GM12891 (cell line): Measurements from ENCODE around the gene LDB1.

Source experiments
- DNase-seq: peaks from one replicate; pipeline ENCODE4 v3.0.0; 2011; ENCODE audit warnings: low spot score; ENCODE audit not compliant: insufficient read length
- FAIRE-seq: peaks from 2 replicates; lab custom pipeline; 2011; peaks lifted over from hg19 to GRCh38; lab: Jason Lieb, UNC
- PAX5 ChIP-seq: IDR thresholded peaks from 2 replicates; pipeline ENCODE4 v1.6.1; 2011; ENCODE audit warnings: low read length, moderate library complexity, mild to moderate bottlenecking; ENCODE audit not compliant: insufficient read depth, severe bottlenecking
- POLR2A ChIP-seq: IDR thresholded peaks from 2 replicates; pipeline ENCODE4 v1.6.1; 2011; ENCODE audit warnings: low read depth, low read length, control low read depth
- POLR2AphosphoS5 ChIP-seq: IDR thresholded peaks from 2 replicates; pipeline ENCODE4 v1.6.1; 2011; ENCODE audit warnings: low read depth, low read length, control low read depth
- POU2F2 ChIP-seq: IDR thresholded peaks from 2 replicates; pipeline ENCODE4 v1.6.1; 2011; ENCODE audit warnings: low read depth, mild to moderate bottlenecking, control low read depth, low read length, moderate library complexity
- SPI1 ChIP-seq: IDR thresholded peaks from 2 replicates; pipeline ENCODE4 v1.6.1; 2011; ENCODE audit warnings: low read depth, low read length, control low read depth
- TAF1 ChIP-seq: IDR thresholded peaks from 2 replicates; pipeline ENCODE4 v1.6.1; 2011; ENCODE audit warnings: low read depth, low read length, control low read depth

LDB1 gene

DNA sequence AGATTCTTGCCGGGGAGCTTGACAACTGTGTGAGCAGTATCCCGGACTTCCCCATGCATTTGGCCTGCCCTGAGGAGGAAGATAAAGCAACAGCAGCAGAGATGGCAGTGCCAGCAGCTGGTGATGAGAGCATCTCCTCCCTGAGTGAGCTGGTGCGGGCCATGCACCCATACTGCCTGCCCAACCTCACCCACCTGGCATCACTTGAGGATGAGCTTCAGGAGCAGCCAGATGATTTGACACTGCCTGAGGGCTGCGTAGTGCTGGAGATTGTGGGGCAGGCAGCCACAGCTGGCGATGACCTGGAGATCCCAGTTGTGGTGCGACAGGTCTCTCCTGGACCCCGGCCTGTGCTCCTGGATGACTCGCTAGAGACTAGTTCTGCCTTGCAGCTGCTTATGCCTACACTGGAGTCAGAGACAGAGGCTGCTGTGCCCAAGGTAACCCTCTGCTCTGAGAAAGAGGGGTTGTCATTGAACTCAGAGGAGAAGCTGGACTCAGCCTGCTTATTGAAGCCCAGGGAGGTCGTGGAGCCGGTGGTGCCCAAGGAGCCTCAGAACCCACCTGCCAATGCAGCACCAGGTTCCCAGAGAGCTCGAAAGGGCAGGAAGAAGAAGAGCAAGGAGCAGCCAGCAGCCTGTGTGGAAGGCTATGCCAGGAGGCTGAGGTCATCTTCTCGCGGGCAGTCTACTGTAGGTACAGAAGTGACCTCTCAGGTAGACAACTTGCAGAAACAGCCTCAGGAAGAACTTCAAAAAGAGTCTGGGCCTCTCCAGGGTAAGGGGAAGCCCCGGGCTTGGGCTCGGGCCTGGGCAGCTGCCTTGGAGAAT lies 19.3 kb upstream of the LDB1 start:
- DNase-seq (no peak), FAIRE-seq (no peak)
- TF ChIP-seq POLR2A: no peak
- no peak for TF ChIP-seq PAX5
- TF ChIP-seq TAF1: no peak
- no peak for TF ChIP-seq POU2F2
- TF ChIP-seq POLR2AphosphoS5: no peak

GRCh38 chr10:102135956-102136526 lies 15.9 kb upstream of the LDB1 start:
- TF ChIP-seq TAF1: no peak
- TF ChIP-seq SPI1: no peak
- TF ChIP-seq POLR2AphosphoS5: no peak
- no peak for TF ChIP-seq POU2F2
- no peak for TF ChIP-seq PAX5
- no peak for TF ChIP-seq POLR2A
- FAIRE-seq (no peak), DNase-seq (no peak)

DNA sequence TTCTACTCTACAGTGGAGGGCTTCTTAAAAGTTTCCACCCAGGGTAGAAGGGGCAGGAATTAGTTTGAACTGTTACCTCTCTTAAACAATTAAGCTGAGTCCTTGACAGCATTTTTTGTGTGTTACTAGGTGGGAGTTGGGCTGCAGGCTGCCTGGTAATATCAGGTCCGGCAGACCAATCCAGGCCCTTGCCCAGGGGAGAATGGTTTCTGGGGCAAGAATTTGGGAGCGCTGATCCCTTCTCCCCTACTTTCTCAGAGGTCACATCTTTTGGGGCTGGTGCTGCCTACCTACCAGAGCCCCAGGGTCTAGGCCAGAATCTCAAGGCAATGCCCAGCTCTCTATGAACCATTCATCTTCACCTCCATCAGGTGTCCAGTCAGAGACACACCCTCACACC lies 14.2 kb upstream of the LDB1 start:
- DNase-seq (no peak), FAIRE-seq (no peak)
- TF ChIP-seq PAX5: no peak
- no peak for TF ChIP-seq SPI1
- no peak for TF ChIP-seq POU2F2
- TF ChIP-seq POLR2A: no peak
- TF ChIP-seq POLR2AphosphoS5: no peak
- TF ChIP-seq TAF1: no peak

DNA sequence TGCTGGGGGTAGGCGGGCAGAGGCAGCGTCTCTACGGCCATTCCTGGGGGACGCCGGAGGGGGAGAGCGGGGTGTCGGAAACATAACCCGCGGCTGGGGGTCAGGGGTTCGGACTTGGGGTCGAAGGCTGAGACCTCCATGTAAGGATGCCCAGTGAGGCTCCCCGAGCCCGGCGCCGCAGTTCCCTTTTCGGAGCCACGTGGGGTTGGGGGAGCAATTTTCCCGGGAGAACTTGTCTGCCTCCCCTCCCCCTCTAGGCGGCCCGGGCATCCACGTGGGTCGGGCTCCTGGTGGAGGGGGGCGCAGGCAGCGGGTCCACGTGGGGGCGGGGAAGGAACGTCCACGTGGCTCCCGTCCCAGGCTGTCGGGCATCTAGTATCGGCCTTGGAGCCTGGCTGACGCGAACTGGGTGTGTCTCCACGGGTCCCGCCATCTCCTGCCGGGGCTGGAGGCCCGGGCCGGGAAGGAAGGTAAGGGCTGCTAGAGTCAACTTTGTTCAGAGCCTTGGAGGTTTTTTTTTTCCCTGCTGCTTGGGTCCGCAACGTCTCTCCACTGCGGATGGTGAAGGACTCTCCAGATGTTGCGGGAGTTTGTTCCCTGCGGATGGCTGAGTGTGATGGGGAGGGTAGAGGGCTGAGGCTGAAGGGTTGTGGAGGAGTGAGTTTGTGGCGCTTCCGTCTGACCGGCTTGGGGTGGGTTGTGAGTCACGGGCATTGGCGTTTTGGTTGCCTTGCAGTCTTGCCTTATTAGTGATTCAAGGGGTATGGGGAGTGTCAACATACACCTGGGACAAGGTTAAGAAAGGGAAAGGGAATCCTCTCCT lies 13.4 kb upstream of the LDB1 start:
- peak; percentile 80 for FAIRE-seq
- TF ChIP-seq POLR2AphosphoS5 (0 out of 2 replicates have a peak, but pooled peaks have one; percentile 9), POLR2A (peak; percentile 58; the same call in 1 of the 2 replicates), POU2F2 (no peak), TAF1 (no peak)

GRCh38 chr10:102132563-102133372 lies 12.6 kb upstream of the LDB1 start, which contains the start of gene PPRC1:
Gene PPRC1, plus strand, starts transcription at chr10:102133040. Its CDS starts 29 bp downstream, at chr10:102133069.
- DNase-seq: peak; percentile 97
- FAIRE-seq: peak; percentile 96
- TF ChIP-seq PAX5 (no peak), TAF1 (peak; percentile 92), SPI1 (no peak), POLR2A (peak; percentile 76), POLR2AphosphoS5 (peak; percentile 75; the same call in 1 of the 2 replicates)

More for the DNA sequence above, 13.4 kb upstream of the LDB1 start:
- DNase-seq: peak; percentile 57

DNA sequence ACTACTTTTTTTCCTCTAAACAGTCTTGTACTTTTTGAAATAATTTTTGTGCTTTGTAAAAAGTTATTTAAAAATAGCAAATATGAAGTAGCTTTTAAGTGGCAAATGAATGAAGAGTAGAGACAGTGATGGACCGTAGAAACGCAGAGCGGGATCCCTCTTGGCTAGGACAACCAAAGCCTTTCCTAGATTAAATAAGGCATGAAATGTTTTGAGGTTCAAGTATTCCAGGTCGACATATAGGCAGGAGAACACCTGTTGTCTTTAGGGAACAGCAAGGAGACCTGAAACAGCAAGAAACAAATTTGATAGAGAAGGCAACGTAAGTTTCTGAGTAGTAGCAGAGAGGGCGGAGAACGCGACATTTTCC lies 12.0 kb upstream of the LDB1 start:
- FAIRE-seq (no peak), DNase-seq (no peak)
- TF ChIP-seq TAF1 (no peak), POLR2AphosphoS5 (no peak), SPI1 (no peak), POLR2A (no peak), POU2F2 (no peak), PAX5 (no peak)

DNA sequence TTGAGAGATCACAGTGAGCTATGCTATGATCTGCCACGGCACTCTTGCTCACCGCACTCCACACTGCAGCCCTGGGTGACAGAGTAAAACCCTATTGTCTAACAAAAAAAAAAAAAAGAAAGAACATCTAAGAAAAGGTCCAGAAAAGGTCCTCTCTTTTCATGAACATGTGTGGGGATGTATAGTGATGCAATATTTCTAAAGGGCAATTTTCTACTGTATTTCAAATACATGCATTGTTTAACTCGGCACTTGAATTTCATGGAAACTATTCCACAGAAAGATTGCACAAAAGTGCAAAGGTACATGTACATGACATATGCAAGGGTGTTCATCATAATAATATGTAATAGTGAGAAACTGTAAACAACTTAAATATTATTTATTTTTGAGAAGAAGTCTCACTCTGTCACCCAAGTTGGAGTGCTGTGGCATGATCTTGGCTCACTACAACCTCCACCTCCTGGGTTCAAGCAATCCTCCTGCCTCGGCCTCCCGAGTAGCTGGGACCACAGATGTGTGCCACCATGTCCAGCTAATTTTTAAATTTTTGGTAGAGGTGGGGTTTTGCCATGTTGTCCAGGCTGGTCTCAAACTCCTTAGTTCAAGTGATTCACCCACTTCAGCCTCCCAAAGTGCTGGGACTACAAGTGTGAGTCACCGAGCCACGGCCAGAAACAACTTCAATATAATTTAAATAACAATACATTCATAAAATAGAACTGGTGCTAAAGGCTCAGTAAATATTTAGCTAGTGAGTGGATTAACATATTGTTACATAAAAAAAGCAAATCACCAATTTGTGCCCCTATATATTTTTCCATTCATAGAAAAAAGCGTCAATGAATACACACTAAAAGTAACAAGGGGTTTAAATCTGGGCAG lies 11.4 kb upstream of the LDB1 start:
- FAIRE-seq (no peak), DNase-seq (no peak)
- TF ChIP-seq POLR2A (no peak), SPI1 (no peak), TAF1 (no peak), PAX5 (no peak), POLR2AphosphoS5 (no peak), POU2F2 (no peak)

DNA sequence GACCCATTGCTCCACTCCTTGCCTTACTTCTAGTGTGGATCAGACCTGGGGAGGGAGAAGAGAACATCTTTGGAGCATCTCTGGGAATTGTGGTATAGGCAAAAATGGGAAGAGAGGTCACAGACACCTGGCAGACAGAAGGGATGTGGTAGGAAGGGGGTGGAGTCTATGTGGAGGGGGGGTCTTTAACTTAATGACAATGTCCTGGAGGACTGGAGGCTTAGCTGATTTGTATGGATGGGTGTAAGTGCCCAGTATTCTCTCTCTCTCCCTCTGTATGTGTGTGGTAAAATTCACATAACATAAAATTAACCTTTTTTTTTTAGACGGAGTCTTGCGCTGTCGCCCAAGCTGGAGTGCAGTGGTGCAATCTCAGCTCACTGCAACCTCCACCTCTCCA lies 3.1 kb upstream of the LDB1 start:
- DNase-seq (no peak), FAIRE-seq (no peak)
- TF ChIP-seq POU2F2: no peak
- TF ChIP-seq POLR2A: no peak
- TF ChIP-seq TAF1: no peak
- TF ChIP-seq SPI1: no peak
- no peak for TF ChIP-seq PAX5
- TF ChIP-seq POLR2AphosphoS5: no peak
